Smooth muscle cell of the umbilical artery (primary cell): ENCODE data around the gene C6orf141. TPM values are rescaled to one million over a fixed set of nuclear protein-coding genes. Genes with fewer than 3 reads are reported as not detected.

Experiments
- total RNA-seq: library from RNA; depleted of rRNA; stranded (reverse); fragments of >200 nt; gene quantifications from 2 replicates; pipeline ENCODE4 v1.2.3, GENCODE V29; 2014

The C6orf141 gene
- total RNA-seq: 0.59 and 0.69 TPM in 2 replicates

DNA sequence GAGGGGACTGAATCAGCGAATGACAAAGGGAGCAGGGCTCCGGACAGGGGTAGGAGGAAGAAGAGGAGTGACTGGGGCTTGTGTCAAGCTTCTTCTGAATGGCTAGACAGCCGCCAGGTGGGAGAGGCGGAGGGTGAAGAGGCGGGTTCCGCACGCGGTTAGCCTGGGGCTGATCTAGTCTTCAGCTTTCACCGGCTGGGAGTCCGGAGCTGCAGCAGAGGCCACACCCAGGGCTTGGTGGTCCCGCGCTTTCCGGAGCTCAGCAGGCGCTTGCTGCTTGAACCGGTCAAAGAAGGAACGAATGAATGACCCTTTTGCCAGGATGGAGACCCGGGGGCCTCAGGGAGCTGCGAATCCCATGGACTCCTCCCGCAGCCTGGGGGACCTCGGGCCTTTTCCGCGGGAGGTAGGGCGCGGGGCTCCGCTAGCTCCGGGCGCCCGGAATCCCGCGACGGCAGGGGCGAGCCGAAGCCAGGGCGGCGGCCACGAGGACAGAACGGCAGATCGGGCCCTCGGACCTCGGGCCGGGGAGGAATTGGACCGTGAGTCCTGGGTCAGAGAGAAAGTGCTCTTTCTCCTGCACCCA is at the start of gene C6orf141:
C6orf141 (plus strand) TSS at position 177 of the 586 bp plus-strand sequence; CDS start at position 302, 125 bp downstream.

Other genes with a start within 250 kb of the C6orf141 start
- 17.8 and 28.7 TPM in 2 replicates for gene MMUT, start 87.4 kb upstream of the C6orf141 start, total RNA-seq
- gene CENPQ, start 87.3 kb upstream of the C6orf141 start, total RNA-seq: 3.6 and 4.8 TPM in 2 replicates
- not detected in 2 replicates for gene GLYATL3, start 50.7 kb upstream of the C6orf141 start, total RNA-seq
- gene RHAG, start 86.2 kb downstream of the C6orf141 start, total RNA-seq: not detected in 2 replicates
- gene CRISP2, start 162.9 kb downstream of the C6orf141 start, total RNA-seq: not detected in 2 replicates
- not detected in 2 replicates for gene CRISP3, start 193.7 kb downstream of the C6orf141 start, total RNA-seq
- not detected in 2 replicates for gene PGK2, start 236.6 kb downstream of the C6orf141 start, total RNA-seq